Measurements from ENCODE around the gene ZNF324. TPM values are rescaled to one million over a fixed set of nuclear protein-coding genes. Genes with fewer than 3 reads are reported as not detected.

ZNF324 gene
- total and polyA plus RNA-seq, 9 of the 15 experiments (the other 6 are each of a cell fraction or from before 2014, with no cell fraction given): 0.92 to 16.4 (median 5.3) TPM

DNA sequence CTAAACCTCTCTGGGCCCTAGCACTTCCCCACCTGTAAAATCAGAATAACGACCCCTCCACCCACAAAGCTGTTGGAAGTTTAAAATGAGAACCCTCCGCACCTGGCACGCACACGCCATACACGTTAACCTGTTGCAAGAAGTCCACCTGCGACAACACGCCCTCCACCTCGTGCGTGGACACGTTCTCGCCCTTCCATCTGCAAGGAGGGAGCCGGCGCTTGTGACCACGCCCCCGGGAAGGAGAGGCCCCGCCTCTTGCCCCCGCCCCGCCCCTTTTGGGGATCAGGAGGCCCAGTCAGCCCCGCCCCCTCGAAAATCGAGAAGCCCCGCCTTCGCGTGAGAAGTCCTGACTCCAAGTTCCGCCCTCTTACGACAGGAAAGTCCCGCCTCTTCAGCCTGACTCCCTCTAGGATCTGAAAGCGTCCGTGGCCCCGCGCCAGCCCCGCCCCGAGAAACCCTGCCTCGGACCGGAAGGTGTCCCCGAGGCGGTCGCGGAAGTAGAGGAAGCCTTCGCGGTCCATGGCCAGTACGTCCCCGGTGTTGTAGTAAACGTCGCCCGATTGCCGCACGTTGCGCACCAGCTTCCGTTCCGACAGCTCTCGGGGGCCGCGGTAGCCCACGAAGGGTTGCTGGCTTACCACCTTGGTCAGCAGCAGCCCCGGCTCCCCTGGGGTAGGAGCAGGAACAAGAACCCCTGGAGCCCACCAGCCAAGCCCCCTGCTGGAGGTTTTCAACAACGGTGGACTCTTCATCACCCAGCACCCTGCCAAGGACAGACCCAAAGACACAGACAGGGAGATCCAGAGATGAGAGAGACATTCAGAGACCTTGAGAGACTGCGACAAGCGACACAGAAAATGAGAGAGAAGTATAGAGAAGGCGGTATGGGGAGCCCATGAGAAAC is 32.4 kb downstream of the ZNF324 start (continued):
- TF ChIP-seq, protein P1, sequence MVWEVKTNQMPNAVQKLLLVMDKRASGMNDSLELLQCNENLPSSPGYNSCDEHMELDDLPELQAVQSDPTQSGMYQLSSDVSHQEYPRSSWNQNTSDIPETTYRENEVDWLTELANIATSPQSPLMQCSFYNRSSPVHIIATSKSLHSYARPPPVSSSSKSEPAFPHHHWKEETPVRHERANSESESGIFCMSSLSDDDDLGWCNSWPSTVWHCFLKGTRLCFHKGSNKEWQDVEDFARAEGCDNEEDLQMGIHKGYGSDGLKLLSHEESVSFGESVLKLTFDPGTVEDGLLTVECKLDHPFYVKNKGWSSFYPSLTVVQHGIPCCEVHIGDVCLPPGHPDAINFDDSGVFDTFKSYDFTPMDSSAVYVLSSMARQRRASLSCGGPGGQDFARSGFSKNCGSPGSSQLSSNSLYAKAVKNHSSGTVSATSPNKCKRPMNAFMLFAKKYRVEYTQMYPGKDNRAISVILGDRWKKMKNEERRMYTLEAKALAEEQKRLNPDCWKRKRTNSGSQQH (CRISPR knock-in tag; IDR thresholded peaks at IDR 0.05): peak; percentile 79; the same call in 1 of the 2 replicates
- TF ChIP-seq, protein P2, sequence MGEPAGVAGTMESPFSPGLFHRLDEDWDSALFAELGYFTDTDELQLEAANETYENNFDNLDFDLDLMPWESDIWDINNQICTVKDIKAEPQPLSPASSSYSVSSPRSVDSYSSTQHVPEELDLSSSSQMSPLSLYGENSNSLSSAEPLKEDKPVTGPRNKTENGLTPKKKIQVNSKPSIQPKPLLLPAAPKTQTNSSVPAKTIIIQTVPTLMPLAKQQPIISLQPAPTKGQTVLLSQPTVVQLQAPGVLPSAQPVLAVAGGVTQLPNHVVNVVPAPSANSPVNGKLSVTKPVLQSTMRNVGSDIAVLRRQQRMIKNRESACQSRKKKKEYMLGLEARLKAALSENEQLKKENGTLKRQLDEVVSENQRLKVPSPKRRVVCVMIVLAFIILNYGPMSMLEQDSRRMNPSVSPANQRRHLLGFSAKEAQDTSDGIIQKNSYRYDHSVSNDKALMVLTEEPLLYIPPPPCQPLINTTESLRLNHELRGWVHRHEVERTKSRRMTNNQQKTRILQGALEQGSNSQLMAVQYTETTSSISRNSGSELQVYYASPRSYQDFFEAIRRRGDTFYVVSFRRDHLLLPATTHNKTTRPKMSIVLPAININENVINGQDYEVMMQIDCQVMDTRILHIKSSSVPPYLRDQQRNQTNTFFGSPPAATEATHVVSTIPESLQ (CRISPR knock-in tag; IDR thresholded peaks at IDR 0.05): peak; percentile 23; the same call in 1 of the 2 replicates
- TF ChIP-seq RBM15 (IDR thresholded peaks at IDR 0.05; ENCODE audit: insufficient read depth, low read length): no peak
- 0 out of 2 replicates have a peak, but pooled peaks have one; percentile 33 for TF ChIP-seq ZNF324 (CRISPR knock-in tag; IDR thresholded peaks at IDR 0.05)
- TF ChIP-seq MCM5 (IDR thresholded peaks at IDR 0.05; ENCODE audit: low read depth): no peak
- TF ChIP-seq, protein P3, sequence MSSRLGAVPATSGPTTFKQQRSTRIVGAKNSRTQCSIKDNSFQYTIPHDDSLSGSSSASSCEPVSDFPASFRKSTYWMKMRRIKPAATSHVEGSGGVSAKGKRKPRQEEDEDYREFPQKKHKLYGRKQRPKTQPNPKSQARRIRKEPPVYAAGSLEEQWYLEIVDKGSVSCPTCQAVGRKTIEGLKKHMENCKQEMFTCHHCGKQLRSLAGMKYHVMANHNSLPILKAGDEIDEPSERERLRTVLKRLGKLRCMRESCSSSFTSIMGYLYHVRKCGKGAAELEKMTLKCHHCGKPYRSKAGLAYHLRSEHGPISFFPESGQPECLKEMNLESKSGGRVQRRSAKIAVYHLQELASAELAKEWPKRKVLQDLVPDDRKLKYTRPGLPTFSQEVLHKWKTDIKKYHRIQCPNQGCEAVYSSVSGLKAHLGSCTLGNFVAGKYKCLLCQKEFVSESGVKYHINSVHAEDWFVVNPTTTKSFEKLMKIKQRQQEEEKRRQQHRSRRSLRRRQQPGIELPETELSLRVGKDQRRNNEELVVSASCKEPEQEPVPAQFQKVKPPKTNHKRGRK (tag; IDR thresholded peaks at IDR 0.05): no peak
- peak; percentile 56 for TF ChIP-seq TEAD4 (IDR thresholded peaks at IDR 0.05; ENCODE audit: low read length)
- TF ChIP-seq TEAD4 (CRISPR knock-in tag; IDR thresholded peaks at IDR 0.05; ENCODE audit: borderline replicate concordance): no peak
- TF ChIP-seq SNRNP70 (optimal IDR thresholded peaks at IDR 0.05; ENCODE audit: low read depth, low read length): no peak
- no peak for TF ChIP-seq HEY1 (CRISPR knock-in tag; IDR thresholded peaks at IDR 0.05; ENCODE audit: borderline replicate concordance)
- TF ChIP-seq RBM17 (IDR thresholded peaks at IDR 0.05; ENCODE audit: borderline replicate concordance, low read depth, low read length): no peak
- peak; percentile 76; the same call in 1 of the 2 replicates for TF ChIP-seq NBN (IDR thresholded peaks at IDR 0.05; ENCODE audit: low read depth)
- TF ChIP-seq CBFA2T3 (IDR thresholded peaks at IDR 0.05): no peak
- TF ChIP-seq, protein P4, sequence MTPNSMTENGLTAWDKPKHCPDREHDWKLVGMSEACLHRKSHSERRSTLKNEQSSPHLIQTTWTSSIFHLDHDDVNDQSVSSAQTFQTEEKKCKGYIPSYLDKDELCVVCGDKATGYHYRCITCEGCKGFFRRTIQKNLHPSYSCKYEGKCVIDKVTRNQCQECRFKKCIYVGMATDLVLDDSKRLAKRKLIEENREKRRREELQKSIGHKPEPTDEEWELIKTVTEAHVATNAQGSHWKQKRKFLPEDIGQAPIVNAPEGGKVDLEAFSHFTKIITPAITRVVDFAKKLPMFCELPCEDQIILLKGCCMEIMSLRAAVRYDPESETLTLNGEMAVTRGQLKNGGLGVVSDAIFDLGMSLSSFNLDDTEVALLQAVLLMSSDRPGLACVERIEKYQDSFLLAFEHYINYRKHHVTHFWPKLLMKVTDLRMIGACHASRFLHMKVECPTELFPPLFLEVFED (CRISPR knock-in tag; conservative IDR thresholded peaks at IDR 0.05): peak; percentile 78; the same call in 1 of the 2 replicates
- no peak for TF ChIP-seq WHSC1 (IDR thresholded peaks at IDR 0.05; ENCODE audit: low read length)
- no peak for TF ChIP-seq ZFPM2 (CRISPR knock-in tag; IDR thresholded peaks at IDR 0.05)
- no peak for TF ChIP-seq ZNF197 (CRISPR knock-in tag; IDR thresholded peaks at IDR 0.05; ENCODE audit: low read depth)
- no peak for TF ChIP-seq ILK (tag; IDR thresholded peaks at IDR 0.05; ENCODE audit: borderline replicate concordance, low read depth)
- TF ChIP-seq ELF2 (CRISPR knock-in tag; IDR thresholded peaks at IDR 0.05): peak; percentile 81
- TF ChIP-seq FOXA3 (CRISPR knock-in tag; conservative IDR thresholded peaks at IDR 0.05 in 1 of 2, IDR thresholded peaks at IDR 0.05 in 1 of 2): no peak
- no peak for TF ChIP-seq ZNF133 (CRISPR knock-in tag; IDR thresholded peaks at IDR 0.05)
- no peak for TF ChIP-seq TEAD2 (tag; IDR thresholded peaks at IDR 0.05)

Data from K562 (cell line).